SK-N-MC (cell line): ENCODE measurements around the gene HCAR2.
"Not testable (repeated sequence)": the region's sequence is repeated elsewhere in the genome, so short reads cannot be mapped to it uniquely, and the experiment has no call there.

ENCODE experiments used
- DNase-seq: peaks from one replicate; pipeline ENCODE4 v3.0.0-alpha.2; 2011; ENCODE audit warnings: low read depth, low spot score
- H3K27ac ChIP-seq: fragments of 200-600 bp; sonication (generic); 2 replicates; pipeline ENCODE4 v1.5.1; 2016; ENCODE audit warnings: mixed run types
- H3K36me3 ChIP-seq: fragments of 200-600 bp; sonication (generic); 2 replicates; pipeline ENCODE4 v1.6.1; 2017; ENCODE audit warnings: antibody characterized with exemption, low read length, mixed read lengths; ENCODE audit not compliant: insufficient read depth
- H3K4me3 ChIP-seq: fragments of 200-600 bp; sonication (generic); 2 replicates; pipeline ENCODE4 v1.5.1; 2016
- H3K9ac ChIP-seq: fragments of 200-600 bp; sonication (generic); 2 replicates; pipeline ENCODE4 v1.8.0; 2017; ENCODE audit warnings: mixed run types, mixed read lengths; ENCODE audit not compliant: insufficient read length
- H3K9me3 ChIP-seq: fragments of 200-600 bp; sonication (generic); 2 replicates; pipeline ENCODE4 v1.6.1; 2017; ENCODE audit warnings: low read depth, mild to moderate bottlenecking, antibody characterized with exemption, low read length, moderate library complexity, mixed read lengths
- EZH2 ChIP-seq: fragments of 200-600 bp; sonication (generic); IDR thresholded peaks from one replicate; pipeline ENCODE4 v1.6.1; 2017; ENCODE audit warnings: antibody characterized with exemption
- FOXP2 ChIP-seq: optimal IDR thresholded peaks from 2 replicates; pipeline ENCODE3; 2011; ENCODE audit warnings: mild to moderate bottlenecking, moderate library complexity; ENCODE audit not compliant: insufficient read depth; ENCODE audit errors: extremely low read length, control extremely low read depth
- POLR2AphosphoS5 ChIP-seq: IDR thresholded peaks from 2 replicates; pipeline ENCODE4 v1.6.1; 2012; ENCODE audit warnings: mild to moderate bottlenecking, low read depth, low read length, borderline replicate concordance

HCAR2 gene

GRCh38 chr12:122702890-122703611 is at the start of gene HCAR2:
Gene HCAR2 (minus strand): TSS chr12:122703357. CDS start chr12:122703283, 74 bp downstream.
- not testable (repeated sequence) for DNase-seq, H3K4me3 ChIP-seq, H3K9me3 ChIP-seq, H3K27ac ChIP-seq, H3K36me3 ChIP-seq, H3K9ac ChIP-seq

GRCh38 chr12:122752464-122753318 is 49.5 kb upstream of the HCAR2 start, which contains the start of gene DENR:
Gene DENR (plus strand): TSS chr12:122752824. CDS start chr12:122753702, 878 bp downstream.
- DNase-seq = peak; percentile 73
- peak within 1 kb of the TSS; percentile 77 for H3K4me3 ChIP-seq
- no peak for TF ChIP-seq EZH2
- TF ChIP-seq FOXP2 = peak; percentile 93
- peak; percentile 99 for TF ChIP-seq POLR2AphosphoS5
- H3K9me3 ChIP-seq = no peaks in the 10 kb centered on the region
- peaks cover 41% of the 10 kb centered on the region for H3K36me3 ChIP-seq
- H3K27ac ChIP-seq = peak within 1 kb of the TSS; percentile 77; the same call in 1 of the 2 replicates
- H3K9ac ChIP-seq = peak within 1 kb of the TSS; percentile 97

- H3K4me3 ChIP-seq, DNase-seq, H3K27ac ChIP-seq, H3K9me3 ChIP-seq, H3K9ac ChIP-seq: not testable (repeated sequence)
- H3K36me3 ChIP-seq = peaks cover 24% of the 10 kb centered on the region
Observed at GRCh38 chr12:122750781-122751515, 47.8 kb upstream of the HCAR2 start.

- Histone ChIP-seq H3K9me3 (no peaks in the 10 kb centered on the region), H3K27ac (peak overlapping the region; percentile 57), H3K36me3 (peaks cover 12% of the 10 kb centered on the region), H3K9ac (no peak overlapping the region), H3K4me3 (no peak overlapping the region)
- DNase-seq = no peak
- TF ChIP-seq POLR2AphosphoS5 = no peak
- TF ChIP-seq FOXP2 = no peak
- TF ChIP-seq EZH2 = no peak
Observed at GRCh38 chr12:122749569-122750332, 46.6 kb upstream of the HCAR2 start.

- no peak overlapping the region for H3K4me3 ChIP-seq
- H3K9me3 ChIP-seq = no peaks in the 10 kb centered on the region
- no peak for DNase-seq
- TF ChIP-seq POLR2AphosphoS5 (no peak), FOXP2 (no peak), EZH2 (no peak)
- no peak overlapping the region for H3K9ac ChIP-seq
- no peak overlapping the region; the same call in 1 of the 2 replicates for H3K27ac ChIP-seq
- no peaks in the 10 kb centered on the region for H3K36me3 ChIP-seq
Observed at GRCh38 chr12:122747224-122748135, 44.3 kb upstream of the HCAR2 start.

- no peak overlapping the region for H3K27ac ChIP-seq
- H3K9ac ChIP-seq = no peak overlapping the region
- H3K36me3 ChIP-seq = no peaks in the 10 kb centered on the region
- TF ChIP-seq EZH2 (no peak), FOXP2 (no peak)
- H3K4me3 ChIP-seq = no peak overlapping the region
- DNase-seq = no peak
- no peaks in the 10 kb centered on the region for H3K9me3 ChIP-seq
Observed at GRCh38 chr12:122743895-122744525, 40.9 kb upstream of the HCAR2 start.

- H3K27ac ChIP-seq = no peak overlapping the region
- no peaks in the 10 kb centered on the region for H3K36me3 ChIP-seq
- H3K9me3 ChIP-seq = no peaks in the 10 kb centered on the region
- no peak overlapping the region for H3K4me3 ChIP-seq
- TF ChIP-seq FOXP2 (no peak), POLR2AphosphoS5 (no peak), EZH2 (no peak)
- no peak for DNase-seq
- no peak overlapping the region for H3K9ac ChIP-seq
Observed at GRCh38 chr12:122740351-122740750, 37.2 kb upstream of the HCAR2 start.
